Fibroblast of skin of left biceps (primary cell): Measurements from ENCODE around the gene CCDC179.

Experiments
- DNase-seq, 2 experiments: peaks; one replicate each; pipeline ENCODE4 v3.0.0-alpha.2; 2013; ENCODE audit warnings: low read depth in 2 of 2

CCDC179 gene

DNA sequence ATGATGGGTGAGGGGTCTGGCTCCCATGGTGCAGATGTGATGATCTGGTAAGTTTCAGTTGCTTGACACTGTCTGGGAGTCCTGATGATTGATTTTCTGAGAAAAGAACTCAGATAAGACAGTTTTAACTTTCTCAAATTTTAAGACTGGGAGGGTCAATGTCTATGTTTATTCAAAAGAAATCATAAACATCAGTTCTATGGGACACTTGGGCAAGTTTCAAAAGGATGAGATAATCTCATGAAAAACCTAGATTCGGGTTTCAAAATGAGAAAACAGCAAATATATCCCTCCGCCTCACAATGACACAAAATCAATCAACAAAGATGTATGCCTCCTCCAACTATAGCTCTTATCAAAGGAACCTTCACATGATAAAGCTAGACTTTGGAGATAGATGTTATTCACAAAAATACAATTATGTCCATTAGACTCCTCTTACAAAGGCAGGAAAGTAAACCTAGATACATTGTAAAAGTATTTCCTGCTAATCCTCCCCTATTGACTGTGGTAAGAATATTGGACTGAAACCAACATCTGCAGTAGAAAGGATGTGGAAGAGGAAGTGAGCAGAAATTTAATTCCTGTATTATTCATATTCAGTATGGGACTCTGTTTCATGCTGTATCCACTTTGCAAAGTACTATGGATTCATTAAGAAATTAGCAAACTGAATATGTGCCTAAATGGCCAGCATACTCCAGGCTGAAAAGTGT lies 52.3 kb downstream of the CCDC179 start:
- DNase-seq: no peak

DNA sequence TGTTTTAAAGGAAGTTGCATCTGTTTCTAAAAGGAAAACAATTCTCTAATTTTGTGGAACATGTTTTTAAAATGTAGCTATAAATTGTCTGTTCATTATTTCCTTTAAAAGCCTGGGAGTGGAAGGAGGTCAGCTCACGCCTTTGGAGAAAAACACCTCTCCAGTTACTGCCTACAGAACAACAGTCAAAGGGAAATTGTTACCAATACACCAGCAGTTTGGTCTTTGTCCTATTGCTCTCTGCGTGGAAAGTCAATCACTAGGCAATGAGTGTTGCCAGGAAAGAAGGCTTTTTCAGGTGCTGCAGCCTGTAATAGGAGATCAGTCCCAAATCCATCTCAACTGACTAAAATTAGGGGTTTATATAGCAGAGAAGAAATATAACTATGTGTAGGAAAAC lies 52.9 kb downstream of the CCDC179 start:
- DNase-seq: no peak

DNA sequence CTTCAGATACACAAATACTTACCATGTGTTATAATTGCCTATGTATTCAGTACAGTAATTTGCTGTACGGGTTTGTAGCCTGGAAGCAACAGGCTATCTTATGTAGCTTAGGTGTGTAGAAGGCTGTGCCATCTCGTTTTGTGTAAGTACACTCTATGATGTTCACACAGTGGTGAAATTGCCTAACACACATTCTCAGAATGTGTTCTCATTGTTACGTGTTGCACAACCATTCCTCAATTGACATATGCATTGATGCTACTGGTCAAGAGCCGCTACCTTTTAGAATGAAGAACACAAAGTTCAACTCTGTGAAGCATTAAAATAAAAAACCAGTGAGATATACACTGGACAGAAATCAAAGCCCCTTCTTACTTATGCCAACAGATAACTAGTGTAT lies 57.4 kb downstream of the CCDC179 start:
- no peak for DNase-seq

DNA sequence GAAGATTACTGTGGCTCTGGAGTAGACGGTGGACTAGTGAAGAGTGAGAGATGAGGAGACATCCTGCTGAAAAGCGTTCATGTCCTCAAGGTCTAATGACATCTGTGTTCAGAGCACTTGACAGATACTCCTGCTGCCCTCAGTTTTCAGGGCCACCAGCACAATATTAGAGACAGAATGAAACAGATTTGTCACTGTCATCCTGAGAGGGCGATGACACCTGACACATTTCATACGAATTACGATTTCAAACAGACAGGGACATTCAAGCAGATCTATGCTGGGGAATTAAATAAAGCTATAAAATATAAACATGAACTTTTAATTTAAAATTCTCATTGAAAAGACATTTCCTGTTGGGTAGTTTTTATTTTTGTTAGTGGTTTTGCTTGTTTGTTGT lies 59.8 kb downstream of the CCDC179 start:
- DNase-seq: no peak

DNA sequence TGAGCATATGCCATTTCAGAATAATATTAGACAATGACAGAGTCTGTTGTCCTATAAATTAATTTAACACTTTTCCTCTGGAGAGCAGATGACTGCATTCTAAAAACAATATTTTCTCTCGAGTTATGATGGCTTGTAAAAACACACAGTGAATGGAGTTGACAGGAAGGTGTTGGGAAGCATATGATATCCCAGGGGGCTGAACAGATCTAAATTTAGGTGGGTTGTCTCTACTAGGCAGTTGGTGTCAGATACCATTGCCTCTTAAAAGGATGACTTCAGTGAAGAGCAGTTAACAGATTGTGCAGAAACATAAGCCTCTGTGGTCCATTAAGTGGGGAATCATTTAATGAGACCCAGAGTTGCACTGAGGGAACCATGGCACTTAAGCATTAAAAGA lies 61.4 kb downstream of the CCDC179 start:
- DNase-seq: no peak

DNA sequence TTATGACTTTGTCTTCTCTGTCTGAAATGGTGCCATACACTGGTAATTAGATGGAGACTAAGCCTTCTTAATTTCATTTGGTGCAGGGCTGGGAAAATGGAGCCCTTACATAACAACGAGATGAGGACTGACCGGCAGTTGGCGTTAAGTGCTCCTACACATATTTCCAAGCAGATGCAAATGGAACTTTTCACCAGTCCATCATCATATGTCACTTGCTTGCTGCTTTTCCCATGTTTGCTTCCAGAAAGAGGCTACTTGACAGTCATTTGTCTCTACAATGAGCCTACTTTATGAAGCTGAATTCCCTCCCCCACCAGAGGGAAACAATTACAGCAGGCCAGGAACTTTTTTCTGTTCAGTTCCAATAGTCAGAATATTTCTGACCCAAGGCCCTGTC lies 63.2 kb downstream of the CCDC179 start:
- DNase-seq: no peak
